ENCODE measurements around the gene ZNF606.
"Not testable (repeated sequence)": the region's sequence is repeated elsewhere in the genome, so short reads cannot be mapped to it uniquely, and the experiment has no call there.

Gene ZNF606

GRCh38 chr19:58033741-58034476 lies 31.3 kb upstream of the ZNF606 start, which contains the start of gene ZSCAN1:
TSS of gene ZSCAN1 (plus strand) at chr19:58034025. CDS start at chr19:58037837, 3,812 bp downstream.
- DNase-seq (ENCODE audit: insufficient read length, low spot score): no peak
- FAIRE-seq: no peak
- TF ChIP-seq POLR2A (IDR thresholded peaks at IDR 0.05; ENCODE audit: low read depth, low read length): no peak

- DNase-seq (ENCODE audit: insufficient read length, low spot score) (no peak), FAIRE-seq (no peak)
- no peak for TF ChIP-seq POLR2A (IDR thresholded peaks at IDR 0.05; ENCODE audit: low read depth, low read length)
Observed at GRCh38 chr19:58024661-58025060, 22.0 kb upstream of the ZNF606 start.

GRCh38 chr19:58022283-58022660 lies 19.7 kb upstream of the ZNF606 start:
- FAIRE-seq (no peak), DNase-seq (ENCODE audit: insufficient read length, low spot score) (no peak)
- TF ChIP-seq POLR2A (IDR thresholded peaks at IDR 0.05; ENCODE audit: low read depth, low read length): no peak

GRCh38 chr19:58021541-58022282 lies 19.1 kb upstream of the ZNF606 start:
- DNase-seq (ENCODE audit: insufficient read length, low spot score) (no peak), FAIRE-seq (no peak)
- TF ChIP-seq POLR2A (IDR thresholded peaks at IDR 0.05; ENCODE audit: low read depth, low read length): no peak

- no peak for TF ChIP-seq POLR2A (IDR thresholded peaks at IDR 0.05; ENCODE audit: low read depth, low read length)
- no peak for FAIRE-seq
- no peak for DNase-seq (ENCODE audit: insufficient read length, low spot score)
Observed at GRCh38 chr19:58020129-58020528, 17.5 kb upstream of the ZNF606 start.

GRCh38 chr19:58014141-58014540 lies 11.5 kb upstream of the ZNF606 start:
- TF ChIP-seq POLR2A (IDR thresholded peaks at IDR 0.05; ENCODE audit: low read depth, low read length): no peak
- FAIRE-seq (no peak), DNase-seq (ENCODE audit: insufficient read length, low spot score) (no peak)

GRCh38 chr19:58010507-58010906 lies 7.9 kb upstream of the ZNF606 start:
- no peak for FAIRE-seq
- TF ChIP-seq POLR2A (IDR thresholded peaks at IDR 0.05; ENCODE audit: low read depth, low read length): no peak
- DNase-seq (ENCODE audit: insufficient read length, low spot score): no peak

GRCh38 chr19:58009666-58010301 lies 7.2 kb upstream of the ZNF606 start:
- FAIRE-seq: no peak
- TF ChIP-seq POLR2A (IDR thresholded peaks at IDR 0.05; ENCODE audit: low read depth, low read length): no peak

GRCh38 chr19:58009301-58009665 lies 6.7 kb upstream of the ZNF606 start:
- no peak for TF ChIP-seq POLR2A (IDR thresholded peaks at IDR 0.05; ENCODE audit: low read depth, low read length)
- FAIRE-seq (no peak), DNase-seq (ENCODE audit: insufficient read length, low spot score) (no peak)

More at GRCh38 chr19:58009666-58010301, 7.2 kb upstream of the ZNF606 start:
- no peak for DNase-seq (ENCODE audit: insufficient read length, low spot score)

GRCh38 chr19:58008877-58009276 lies 6.3 kb upstream of the ZNF606 start:
- not testable (repeated sequence) for DNase-seq (ENCODE audit: insufficient read length, low spot score); FAIRE-seq

GRCh38 chr19:58007285-58007684 lies 4.7 kb upstream of the ZNF606 start:
- DNase-seq (ENCODE audit: insufficient read length, low spot score): no peak
- no peak for TF ChIP-seq POLR2A (IDR thresholded peaks at IDR 0.05; ENCODE audit: low read depth, low read length)
- no peak for FAIRE-seq

GRCh38 chr19:58003174-58003828 lies 681 bp upstream of the ZNF606 start:
- FAIRE-seq: no peak
- TF ChIP-seq POLR2A (IDR thresholded peaks at IDR 0.05; ENCODE audit: low read depth, low read length): no peak
- no peak for DNase-seq (ENCODE audit: insufficient read length, low spot score)

GRCh38 chr19:58001895-58002369 lies 688 bp downstream of the ZNF606 start:
- FAIRE-seq (no peak), DNase-seq (ENCODE audit: insufficient read length, low spot score) (no peak)
- TF ChIP-seq POLR2A (IDR thresholded peaks at IDR 0.05; ENCODE audit: low read depth, low read length): no peak

GRCh38 chr19:58000677-58001076 lies 1.9 kb downstream of the ZNF606 start:
- no peak for TF ChIP-seq POLR2A (IDR thresholded peaks at IDR 0.05; ENCODE audit: low read depth, low read length)
- FAIRE-seq (no peak), DNase-seq (ENCODE audit: insufficient read length, low spot score) (no peak)
